ENCODE data around the gene ARHGEF2.
A peak's percentile ranks its signal among the peaks of the same experiment; 100 is the strongest.

Gene ARHGEF2

DNA sequence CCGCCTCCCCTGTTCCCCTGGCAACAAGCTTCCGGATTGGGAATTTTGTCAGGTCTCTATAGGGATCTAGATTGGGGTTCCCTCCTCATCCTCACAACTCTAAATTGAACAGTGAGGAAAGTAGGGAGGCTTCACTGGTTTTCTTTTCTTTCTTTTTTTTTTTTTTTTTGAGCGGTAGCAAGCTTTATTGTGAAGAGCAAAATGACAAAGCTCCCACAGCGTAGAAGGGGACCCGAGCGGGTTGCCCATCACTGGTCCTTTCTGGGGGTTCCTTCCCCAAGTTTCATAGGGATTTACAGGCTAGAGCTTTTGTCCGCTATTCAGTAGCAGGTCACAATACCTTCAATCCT lies 10.3 kb downstream of the ARHGEF2 start:
- Mint-ChIP-seq H3K27me3 (no peaks in the 10 kb centered on the region), H3K9me3 (no peaks in the 10 kb centered on the region), H3K27ac (peak overlapping the region; percentile 95 to 96), H3K4me1 (peaks cover 78% of the 10 kb centered on the region), H3K4me3 (peak overlapping the region; percentile 65 to 78)
- ATAC-seq, result no peak
- no peak for DNase-seq

DNA sequence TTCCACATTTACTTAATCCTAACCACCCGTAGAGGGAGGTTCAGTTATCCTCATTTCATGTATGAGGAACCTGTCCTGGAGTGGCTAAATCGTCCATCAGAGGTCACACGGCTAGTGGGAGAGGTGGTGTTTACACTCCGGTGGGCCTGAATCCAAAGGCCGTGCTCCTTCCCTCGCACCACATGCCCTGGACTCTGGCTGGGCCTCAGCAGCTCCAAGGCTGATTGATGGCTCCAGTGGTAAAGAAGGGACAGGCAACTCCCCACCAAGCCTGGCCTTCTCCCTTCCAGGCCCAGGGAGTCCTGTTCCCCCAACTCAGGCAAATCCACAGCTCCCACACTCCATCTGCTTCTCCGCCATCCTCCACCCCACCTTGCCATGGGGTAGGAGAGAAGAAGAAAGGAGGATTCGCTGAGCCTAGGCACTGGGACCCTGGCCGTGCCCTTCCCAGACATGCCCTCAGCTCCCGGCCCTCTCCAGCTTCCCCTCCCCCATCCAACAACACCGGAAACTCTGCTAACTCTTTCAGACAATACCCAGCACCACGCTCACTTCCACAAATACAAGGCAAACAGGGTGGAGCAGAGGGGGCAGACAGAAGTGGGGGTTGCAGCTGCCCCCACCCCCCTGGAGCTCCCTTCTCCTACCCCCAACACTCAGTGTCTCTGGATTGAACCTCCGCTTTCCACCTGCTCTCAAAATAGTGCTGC lies 10.9 kb downstream of the ARHGEF2 start:
- Mint-ChIP-seq H3K27ac (peak overlapping the region; percentile 95 to 96), H3K27me3 (no peaks in the 10 kb centered on the region), H3K9me3 (no peaks in the 10 kb centered on the region), H3K4me3 (peak overlapping the region; percentile 65 to 78), H3K4me1 (peaks cover 77% of the 10 kb centered on the region)
- ATAC-seq (peak; percentile 22), DNase-seq (no peak)

DNA sequence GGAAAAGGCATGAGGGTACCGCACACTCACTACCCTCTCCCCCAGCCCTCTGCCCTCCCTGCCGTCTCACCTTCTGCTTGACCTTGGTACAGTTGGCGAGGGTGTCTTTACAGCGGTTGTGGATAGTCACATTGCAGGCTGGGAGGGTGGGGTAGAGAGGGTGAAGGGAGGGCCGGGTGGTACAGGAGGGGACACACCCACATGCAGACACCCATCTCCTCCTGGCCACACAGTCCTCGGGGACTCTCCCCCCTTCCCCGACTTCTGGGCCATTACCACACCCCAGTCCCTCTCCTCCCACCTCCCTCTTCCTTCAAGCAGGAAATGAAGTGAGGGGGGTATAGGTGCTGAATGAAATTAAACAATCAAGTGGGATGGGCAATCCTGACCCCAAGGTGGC lies 11.6 kb downstream of the ARHGEF2 start:
- Mint-ChIP-seq H3K4me1 (peaks cover 75% of the 10 kb centered on the region), H3K4me3 (peak overlapping the region in 1 of 2 donors; percentile 66), H3K27me3 (no peaks in the 10 kb centered on the region), H3K9me3 (no peaks in the 10 kb centered on the region), H3K27ac (peak overlapping the region; percentile 95 to 96)
- DNase-seq, result no peak
- ATAC-seq, result no peak

DNA sequence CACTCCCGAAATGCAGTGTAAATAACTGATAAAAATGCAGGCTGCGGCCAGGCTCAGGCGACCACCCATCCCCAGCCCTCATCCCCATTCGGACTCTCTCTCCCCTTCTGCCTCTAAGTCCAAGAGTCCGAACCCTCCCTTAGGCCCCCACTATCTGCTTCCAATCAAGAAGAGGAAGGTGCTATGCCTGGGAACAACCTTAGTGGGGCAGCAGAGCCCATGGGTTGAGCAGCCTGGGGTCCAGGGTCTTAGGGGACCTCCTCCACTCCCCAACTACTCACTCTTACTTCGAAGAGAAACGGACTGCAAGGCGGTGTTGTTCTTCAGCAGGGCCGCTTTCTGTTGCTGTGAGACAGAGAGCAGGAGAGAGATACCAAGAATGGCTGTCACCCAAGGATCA lies 12.2 kb downstream of the ARHGEF2 start:
- peak overlapping the region; percentile 73 to 96 for H3K27ac Mint-ChIP-seq
- DNase-seq (no peak), ATAC-seq (no peak)
- H3K4me3 Mint-ChIP-seq, result no peak overlapping the region
- peaks cover 73% of the 10 kb centered on the region for H3K4me1 Mint-ChIP-seq
- H3K27me3 Mint-ChIP-seq, result no peaks in the 10 kb centered on the region
- H3K9me3 Mint-ChIP-seq, result no peaks in the 10 kb centered on the region

DNA sequence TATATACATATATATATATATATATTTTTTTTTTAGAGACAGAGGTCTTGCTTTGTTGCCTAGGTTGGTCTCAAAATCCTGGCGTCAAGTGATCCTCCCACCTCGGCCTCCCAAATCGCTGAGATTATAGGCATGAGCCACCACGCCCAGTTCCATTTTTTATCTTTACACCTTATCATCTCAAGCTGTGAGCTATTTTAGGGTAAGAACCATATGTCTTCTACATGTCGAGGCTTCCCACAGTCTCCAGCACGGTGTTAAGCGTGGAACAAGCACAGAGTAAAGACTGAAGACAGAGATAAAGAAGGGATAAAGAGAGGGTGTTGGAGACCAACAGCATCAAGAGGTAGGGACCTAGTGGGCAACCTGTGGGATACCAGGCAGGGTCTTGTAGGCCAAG lies 14.2 kb downstream of the ARHGEF2 start:
- Mint-ChIP-seq H3K4me3 (no peak overlapping the region), H3K27ac (peak overlapping the region in 1 of 2 donors; percentile 92), H3K9me3 (no peaks in the 10 kb centered on the region), H3K4me1 (peaks cover 69% of the 10 kb centered on the region), H3K27me3 (no peaks in the 10 kb centered on the region)
- no peak for DNase-seq
- ATAC-seq, result no peak

DNA sequence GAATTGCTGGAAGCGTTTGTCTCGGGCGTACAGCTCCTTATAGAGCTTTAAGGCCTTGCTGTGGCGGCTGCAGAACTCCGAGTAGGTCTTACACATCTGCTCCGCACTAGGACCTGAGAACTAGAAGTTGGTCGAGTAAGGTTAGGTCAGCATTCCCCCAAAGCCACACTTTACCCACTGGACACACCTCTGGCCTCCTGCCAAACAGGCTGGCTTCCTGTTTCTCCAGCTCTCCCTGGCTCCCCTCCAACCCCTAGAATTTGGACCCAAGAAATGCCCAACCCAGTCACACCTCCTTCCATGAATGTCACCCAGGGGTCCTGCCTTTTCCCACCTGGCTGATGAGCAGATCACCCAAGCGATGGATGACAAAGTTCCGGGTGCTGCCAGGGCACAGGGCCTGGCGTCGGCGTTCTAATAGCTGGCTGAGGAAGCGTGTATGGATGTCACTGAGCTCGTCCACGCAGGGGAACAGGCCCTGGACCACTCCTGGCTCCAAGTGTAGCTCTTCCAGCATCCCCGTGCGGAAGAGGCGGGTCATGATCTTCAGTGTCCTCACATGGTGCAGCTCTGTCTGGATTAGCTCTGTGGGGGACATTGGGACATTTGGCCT lies 15.6 kb downstream of the ARHGEF2 start:
- H3K27me3 Mint-ChIP-seq, result no peaks in the 10 kb centered on the region
- DNase-seq (no peak), ATAC-seq (no peak)
- H3K4me3 Mint-ChIP-seq, result no peak overlapping the region
- H3K4me1 Mint-ChIP-seq, result peaks cover 54% of the 10 kb centered on the region
- no peaks in the 10 kb centered on the region for H3K9me3 Mint-ChIP-seq
- peak overlapping the region; percentile 34 to 72 for H3K27ac Mint-ChIP-seq

DNA sequence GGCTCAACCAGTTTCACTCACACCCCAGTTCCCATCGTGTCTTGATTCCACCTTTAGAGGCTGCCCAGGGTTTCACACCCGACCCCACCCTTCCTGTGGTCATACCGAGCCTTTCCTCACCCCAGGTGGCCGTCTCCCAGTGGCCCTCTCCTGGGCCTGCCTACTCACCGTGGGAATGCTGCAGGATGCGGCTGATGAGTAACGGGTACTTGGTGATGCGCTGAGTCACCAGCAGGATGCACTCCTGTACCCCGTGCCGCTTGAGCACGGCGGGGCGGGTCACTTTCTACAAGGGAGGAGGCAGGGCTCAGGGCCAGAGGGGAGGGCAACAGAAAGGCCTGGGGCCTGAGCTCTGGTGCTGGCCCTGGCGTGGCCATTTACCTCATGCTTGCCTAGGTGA lies 16.4 kb downstream of the ARHGEF2 start:
- no peak overlapping the region for H3K4me3 Mint-ChIP-seq
- H3K9me3 Mint-ChIP-seq, result no peaks in the 10 kb centered on the region
- no peak for ATAC-seq
- H3K4me1 Mint-ChIP-seq, result peaks cover 46% of the 10 kb centered on the region
- peak overlapping the region; percentile 76 to 96 for H3K27ac Mint-ChIP-seq
- DNase-seq, result no peak
- no peaks in the 10 kb centered on the region for H3K27me3 Mint-ChIP-seq

DNA sequence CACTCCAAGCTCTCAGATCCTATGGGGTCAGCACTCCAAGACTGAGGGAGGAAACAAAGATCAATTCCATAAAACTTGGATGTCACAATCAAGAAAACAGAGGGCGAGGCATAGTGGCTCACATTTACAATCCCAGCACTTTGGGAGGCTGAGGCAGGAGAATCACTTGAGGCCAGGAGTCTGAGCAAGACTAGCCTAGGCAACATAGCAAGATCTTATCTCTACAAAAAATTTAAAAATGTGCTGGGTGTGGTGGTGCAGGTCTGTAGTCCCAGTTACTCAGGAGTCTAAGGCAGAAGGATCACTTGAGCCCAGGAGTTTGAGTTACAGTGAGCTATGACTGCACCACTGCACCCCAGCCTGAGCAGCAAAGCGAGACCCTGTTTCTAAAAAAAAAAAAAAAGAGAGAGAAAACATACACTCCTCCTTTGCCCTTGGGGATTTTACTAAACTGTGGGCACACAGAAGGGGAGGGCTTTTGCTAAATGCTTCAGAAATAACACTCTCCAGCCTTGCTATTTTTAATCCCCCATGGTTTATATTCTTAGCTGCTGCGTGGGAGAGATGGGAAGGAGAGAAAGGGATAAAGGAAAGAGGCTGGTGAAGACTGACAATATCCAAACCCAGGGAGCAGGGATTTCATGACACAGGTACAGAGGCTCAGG lies 18.1 kb downstream of the ARHGEF2 start:
- DNase-seq (no peak), ATAC-seq (no peak)
- peaks cover 32% of the 10 kb centered on the region for H3K4me1 Mint-ChIP-seq
- H3K27ac Mint-ChIP-seq, result peak overlapping the region; percentile 50 to 98
- no peaks in the 10 kb centered on the region for H3K27me3 Mint-ChIP-seq
- H3K9me3 Mint-ChIP-seq, result no peaks in the 10 kb centered on the region
- H3K4me3 Mint-ChIP-seq, result no peak overlapping the region

DNA sequence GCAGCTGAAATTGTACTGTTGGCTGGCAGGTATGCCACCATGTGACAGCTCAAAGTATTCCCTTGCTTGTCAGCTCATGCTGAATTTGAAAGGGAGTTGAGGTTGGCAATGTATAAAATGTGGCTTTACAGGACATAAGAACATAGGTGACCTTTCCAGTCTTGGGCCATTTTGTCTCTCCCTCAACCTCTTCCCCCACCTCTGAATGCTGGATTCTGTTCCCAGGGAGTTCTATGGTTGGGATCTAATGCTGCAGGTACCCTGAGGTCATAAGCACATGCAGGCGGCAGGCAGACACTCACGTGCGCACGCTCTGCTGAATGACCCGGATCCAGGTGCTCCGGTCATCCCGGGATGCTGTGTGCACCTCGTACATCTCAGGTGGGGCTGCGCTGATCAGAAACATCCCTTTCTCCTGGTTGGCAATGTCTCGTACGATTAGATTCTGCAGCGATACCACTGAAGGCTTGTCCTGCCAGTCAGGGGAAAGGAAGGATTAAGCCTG lies 20.9 kb downstream of the ARHGEF2 start:
- H3K4me3 Mint-ChIP-seq, result no peak overlapping the region
- no peak for ATAC-seq
- no peaks in the 10 kb centered on the region for H3K27me3 Mint-ChIP-seq
- peaks cover 27% of the 10 kb centered on the region for H3K4me1 Mint-ChIP-seq
- H3K27ac Mint-ChIP-seq, result peak overlapping the region; percentile 72 to 89
- no peak for DNase-seq
- no peaks in the 10 kb centered on the region for H3K9me3 Mint-ChIP-seq

DNA sequence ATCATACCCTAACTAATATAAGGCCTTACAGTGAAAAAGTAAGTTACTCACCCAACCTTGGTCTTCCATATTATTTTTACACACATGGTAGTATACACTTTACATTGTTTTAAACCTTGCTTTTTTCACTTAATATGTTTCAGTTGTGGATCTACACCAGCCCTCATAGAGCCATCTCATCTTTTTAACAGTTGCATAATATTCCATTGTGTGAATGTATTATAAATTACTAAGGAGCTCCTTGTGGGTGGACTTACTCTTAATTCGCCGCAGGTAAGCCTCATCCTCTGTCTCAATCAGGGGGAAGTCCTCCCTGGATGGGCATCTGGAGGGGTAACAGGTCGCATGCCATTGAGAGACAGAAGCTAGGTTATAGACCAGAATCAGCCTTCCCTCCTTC lies 23.7 kb downstream of the ARHGEF2 start:
- Mint-ChIP-seq H3K27ac (peak overlapping the region in 1 of 2 donors; percentile 6), H3K4me1 (peaks cover 22% of the 10 kb centered on the region), H3K27me3 (no peaks in the 10 kb centered on the region), H3K4me3 (no peak overlapping the region), H3K9me3 (no peaks in the 10 kb centered on the region)
- no peak for DNase-seq
- no peak for ATAC-seq

DNA sequence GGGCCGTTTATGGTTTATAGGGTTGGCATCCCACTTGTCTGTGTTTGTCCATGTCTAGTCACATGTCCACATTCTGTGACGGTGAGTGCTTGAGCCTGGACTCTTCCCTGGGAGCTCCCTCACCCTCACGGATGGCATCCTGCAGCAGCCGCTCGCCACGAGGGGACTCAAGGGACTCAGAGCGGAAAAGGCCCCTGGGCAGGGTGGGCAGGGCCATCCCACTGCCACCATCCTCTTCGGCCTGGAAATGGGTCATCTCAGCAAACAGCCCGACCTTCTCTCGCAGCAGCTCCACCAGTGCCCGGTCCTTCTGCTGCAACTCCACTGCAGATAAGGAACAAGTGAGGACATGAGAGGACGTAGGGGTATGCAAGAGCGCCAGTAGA lies 25.8 kb downstream of the ARHGEF2 start:
- no peak for ATAC-seq
- Mint-ChIP-seq H3K4me3 (no peak overlapping the region), H3K9me3 (no peaks in the 10 kb centered on the region), H3K4me1 (peaks cover 36% of the 10 kb centered on the region), H3K27ac (peak overlapping the region in 1 of 2 donors; percentile 95), H3K27me3 (no peaks in the 10 kb centered on the region)
- no peak for DNase-seq

DNA sequence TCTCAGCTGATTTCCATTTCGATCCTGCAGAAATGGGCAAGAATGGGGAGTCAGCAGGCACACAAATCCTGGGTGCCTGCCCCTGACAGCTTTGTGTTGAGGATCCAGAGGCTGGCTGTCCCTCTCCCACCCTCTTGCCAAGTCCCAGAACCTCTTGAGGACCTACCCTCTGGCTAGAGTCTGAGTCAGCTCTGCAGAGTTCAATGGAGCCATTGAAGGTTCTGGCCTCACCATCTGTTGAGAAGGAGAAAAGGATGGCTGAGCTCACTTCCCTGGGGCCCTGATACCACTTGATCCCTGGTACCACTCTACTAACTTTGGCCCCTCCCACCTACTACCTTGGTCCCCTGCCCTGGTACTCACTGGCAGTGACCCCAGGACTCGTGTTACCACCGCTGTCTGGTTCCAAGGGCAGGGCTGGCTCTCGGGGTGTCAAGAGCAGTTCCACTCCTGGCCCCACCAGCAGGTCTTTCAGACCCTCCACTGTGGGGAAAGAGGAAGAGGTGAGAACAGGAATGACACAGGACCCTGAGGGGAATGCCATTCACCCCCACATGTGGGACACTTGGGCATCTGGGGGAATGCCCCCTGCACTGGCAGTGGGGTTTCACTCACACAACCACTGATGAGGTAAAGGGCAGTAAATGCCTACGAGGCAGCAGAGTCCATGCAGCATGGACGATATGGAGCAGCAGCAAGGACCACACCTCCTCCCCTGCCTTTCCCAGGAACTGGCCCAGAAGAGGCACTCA lies 26.4 kb downstream of the ARHGEF2 start:
- ATAC-seq (peak; percentile 54), DNase-seq (no peak)
- no peaks in the 10 kb centered on the region for H3K9me3 Mint-ChIP-seq
- H3K4me1 Mint-ChIP-seq, result peaks cover 42% of the 10 kb centered on the region
- H3K27ac Mint-ChIP-seq, result peak overlapping the region; percentile 84 to 95
- no peaks in the 10 kb centered on the region for H3K27me3 Mint-ChIP-seq
- H3K4me3 Mint-ChIP-seq, result no peak overlapping the region

DNA sequence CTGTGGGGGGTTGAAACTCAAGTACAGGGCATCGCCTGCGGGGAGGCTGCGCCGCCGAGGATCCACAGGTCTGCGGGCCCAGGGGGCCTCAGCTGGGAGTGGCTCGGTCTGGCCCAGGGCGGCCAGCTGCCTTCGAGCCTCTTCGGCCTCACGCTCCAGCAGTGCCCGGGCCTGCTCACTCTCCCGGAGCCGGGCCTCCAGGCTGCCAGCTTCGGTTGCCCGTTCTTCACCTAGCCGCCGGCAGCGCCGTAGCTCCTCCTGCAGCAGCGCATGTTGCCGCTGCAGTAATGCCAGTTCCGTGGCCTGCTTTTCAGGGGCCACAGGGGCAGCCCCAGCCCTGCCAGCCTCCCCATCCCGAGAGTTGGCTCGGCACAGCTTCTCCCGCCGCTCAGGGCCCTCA lies 27.5 kb downstream of the ARHGEF2 start:
- H3K27ac Mint-ChIP-seq, result peak overlapping the region in 1 of 2 donors; percentile 86
- H3K4me3 Mint-ChIP-seq, result no peak overlapping the region
- peaks cover 53% of the 10 kb centered on the region for H3K4me1 Mint-ChIP-seq
- H3K27me3 Mint-ChIP-seq, result no peaks in the 10 kb centered on the region
- DNase-seq (no peak), ATAC-seq (no peak)
- H3K9me3 Mint-ChIP-seq, result no peaks in the 10 kb centered on the region

DNA sequence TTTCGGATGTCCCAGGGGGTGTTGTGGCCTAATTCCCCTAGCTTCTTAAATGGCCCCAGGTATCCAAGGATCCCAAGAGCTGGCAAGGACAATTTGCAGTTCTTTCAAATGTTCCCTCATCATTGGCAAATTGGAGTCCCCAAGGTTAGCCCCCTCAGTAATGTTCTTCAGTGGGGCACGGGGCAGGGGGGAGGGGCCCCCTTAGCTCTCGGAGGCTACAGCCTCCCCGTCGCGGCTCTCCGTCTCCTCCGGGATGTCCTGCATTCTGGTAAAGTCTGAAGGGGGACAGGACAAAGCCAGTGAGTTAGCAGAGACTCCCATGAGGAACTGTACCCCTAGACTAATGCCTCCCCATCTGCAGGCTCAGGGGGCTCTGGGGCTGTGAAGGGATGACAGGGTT lies 30.6 kb downstream of the ARHGEF2 start:
- ATAC-seq (no peak), DNase-seq (no peak)
- peak overlapping the region; percentile 6 to 24 for H3K4me3 Mint-ChIP-seq
- H3K27ac Mint-ChIP-seq, result peak overlapping the region; percentile 86 to 94
- no peaks in the 10 kb centered on the region for H3K27me3 Mint-ChIP-seq
- peaks cover 82% of the 10 kb centered on the region for H3K4me1 Mint-ChIP-seq
- H3K9me3 Mint-ChIP-seq, result no peaks in the 10 kb centered on the region

DNA sequence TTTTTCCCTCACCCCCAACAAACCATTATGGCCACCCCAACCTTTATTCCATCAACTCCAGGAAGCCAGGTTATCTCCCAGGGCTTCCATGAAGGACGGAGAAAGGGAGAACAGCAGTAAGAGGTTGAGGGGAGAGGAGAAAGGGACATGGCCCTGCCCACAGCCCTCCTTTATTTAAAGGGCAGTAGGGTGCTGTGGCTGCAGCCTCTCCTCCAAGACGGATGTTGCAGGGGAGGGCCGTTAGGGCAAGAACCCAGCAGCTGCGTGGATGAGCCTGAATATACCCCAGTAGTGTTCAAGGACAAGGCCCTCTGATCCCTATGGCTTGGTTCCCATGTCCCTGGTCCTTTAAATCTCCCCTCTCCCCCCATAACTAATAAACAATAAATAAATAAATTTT lies 31.1 kb downstream of the ARHGEF2 start:
- Mint-ChIP-seq H3K4me3 (peak overlapping the region; percentile 71 to 77), H3K9me3 (no peaks in the 10 kb centered on the region)
- no peak for DNase-seq

More for the DNA sequence above, 31.1 kb downstream of the ARHGEF2 start:
- H3K4me1 Mint-ChIP-seq, result peaks cover 82% of the 10 kb centered on the region
- H3K27me3 Mint-ChIP-seq, result no peaks in the 10 kb centered on the region
- H3K27ac Mint-ChIP-seq, result peak overlapping the region; percentile 86 to 94
- no peak for ATAC-seq

Measured in stimulated activated naive CD8-positive, alpha-beta T cell treated with anti-CD3 and anti-CD28 coated beads, Interleukin-15, amount 100 ng/mL, for 72 hours (primary cell).